CD4-positive, alpha-beta T cell treated with Interleukin-4 for 1 hour (primary cell): ENCODE data around the gene DNAI4.
"Not testable (repeated sequence)": the region's sequence is repeated elsewhere in the genome, so short reads cannot be mapped to it uniquely, and the experiment has no call there.

ENCODE experiments used
- DNase-seq, 2 donors: peaks; one replicate each; pipeline ENCODE4 v3.0.0-alpha.2; 2020 to 2022

The DNAI4 gene

DNA sequence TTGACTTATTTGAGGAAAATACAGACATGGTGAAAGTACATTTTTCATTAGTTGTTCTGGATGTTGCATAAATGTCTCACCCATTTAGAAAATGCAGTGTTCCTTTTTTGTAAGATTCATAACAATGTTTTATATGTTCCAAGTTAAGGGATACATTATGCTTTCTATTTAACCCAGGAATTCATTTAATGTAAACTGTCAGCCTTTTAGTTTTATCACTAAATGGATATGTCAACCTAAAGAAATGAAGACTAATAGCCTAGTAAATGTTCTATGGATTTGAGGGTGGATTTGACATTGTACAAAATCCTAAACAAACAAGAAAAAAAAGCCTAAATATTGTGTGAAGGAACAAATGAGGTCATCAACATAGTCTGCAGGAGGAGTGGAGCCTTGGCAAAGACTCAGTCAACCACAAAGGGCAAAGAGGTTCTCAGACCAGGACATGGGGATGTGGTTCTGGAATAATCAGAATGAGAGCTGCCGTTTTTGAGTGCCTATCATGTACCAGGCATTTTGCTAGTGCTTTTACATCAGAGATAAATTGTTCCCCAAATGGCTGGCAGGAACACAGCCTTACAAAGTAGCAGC, 114.8 kb downstream of the DNAI4 start:
- no peak for DNase-seq

DNA sequence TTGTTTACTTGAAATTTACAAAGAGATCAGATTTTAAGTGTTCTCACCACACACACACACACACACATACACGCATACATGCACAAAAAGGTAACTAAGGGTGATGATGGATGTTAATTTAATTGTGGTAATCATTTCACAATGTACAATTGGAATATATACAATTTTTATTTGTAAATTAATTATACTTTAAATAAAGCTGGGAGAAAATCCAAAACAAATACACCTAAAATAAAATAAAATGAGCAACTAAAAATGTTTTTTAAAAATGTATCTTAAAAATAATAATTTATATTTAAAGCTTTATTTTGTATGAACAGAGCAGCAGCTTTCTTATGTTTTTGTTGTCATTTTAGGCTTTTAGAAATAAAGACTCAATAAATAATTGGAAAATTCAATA, 115.4 kb downstream of the DNAI4 start:
- no peak for DNase-seq

DNA sequence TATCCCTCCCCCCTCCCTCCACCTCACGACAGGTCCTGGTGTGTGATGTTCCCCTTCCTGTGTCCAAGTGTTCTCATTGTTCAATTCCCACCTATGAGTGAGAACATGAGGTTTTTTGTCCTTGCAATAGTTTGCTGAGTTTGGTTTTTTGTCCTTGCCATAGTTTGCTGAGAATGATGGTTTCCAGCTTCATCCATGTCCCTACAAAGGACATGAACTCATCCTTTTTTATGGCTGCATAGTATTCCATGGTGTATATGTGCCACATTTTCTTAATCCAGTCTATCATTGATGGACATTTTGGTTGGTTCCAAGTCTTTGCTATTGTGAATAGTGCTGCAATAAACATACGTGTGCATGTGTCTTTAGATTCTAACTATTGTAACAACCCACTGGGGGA, 128.8 kb downstream of the DNAI4 start:
- DNase-seq, result not testable (repeated sequence)

DNA sequence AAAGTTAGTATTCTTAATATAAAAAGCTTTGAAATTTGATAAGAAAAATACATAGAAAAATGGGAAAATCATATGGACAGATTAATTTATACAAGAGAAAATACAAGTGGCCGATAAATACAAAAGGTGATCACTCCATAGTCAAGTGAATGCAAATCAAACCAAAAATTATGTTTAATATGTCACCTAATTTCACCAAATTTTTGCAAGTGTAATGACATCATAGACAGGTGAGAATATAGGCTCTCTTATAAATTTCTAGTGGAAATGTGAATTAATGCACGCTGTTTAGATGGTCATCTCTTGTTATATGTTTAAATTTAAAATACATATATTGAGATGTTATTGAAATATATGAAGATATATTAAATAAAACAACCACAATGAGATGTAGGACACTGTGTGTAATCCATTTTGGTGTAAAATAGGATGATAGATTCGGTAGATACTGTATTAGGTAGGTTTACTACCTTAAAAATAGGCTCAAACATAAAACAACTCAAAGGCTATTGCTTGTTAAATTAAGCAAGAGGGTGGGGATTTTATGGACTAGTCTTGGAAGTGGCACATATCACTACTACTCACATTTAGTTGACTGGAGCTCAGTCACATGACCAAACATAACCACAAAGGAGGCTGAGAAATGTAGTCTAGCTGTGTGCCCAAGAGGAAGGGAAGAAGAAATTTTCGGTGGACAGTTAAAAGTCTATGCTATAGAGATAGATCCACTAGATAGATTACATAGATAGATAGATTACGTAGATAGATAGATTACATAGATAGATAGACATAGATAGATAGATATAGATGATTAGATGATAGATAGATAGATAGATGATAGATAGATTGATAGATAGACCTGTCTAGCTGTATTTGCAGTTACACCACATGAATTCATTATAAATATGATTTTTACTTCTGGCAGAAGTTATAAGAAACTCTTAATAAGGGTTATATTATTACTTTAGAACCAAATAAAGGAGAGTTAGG, 132.7 kb downstream of the DNAI4 start:
- no peak for DNase-seq

DNA sequence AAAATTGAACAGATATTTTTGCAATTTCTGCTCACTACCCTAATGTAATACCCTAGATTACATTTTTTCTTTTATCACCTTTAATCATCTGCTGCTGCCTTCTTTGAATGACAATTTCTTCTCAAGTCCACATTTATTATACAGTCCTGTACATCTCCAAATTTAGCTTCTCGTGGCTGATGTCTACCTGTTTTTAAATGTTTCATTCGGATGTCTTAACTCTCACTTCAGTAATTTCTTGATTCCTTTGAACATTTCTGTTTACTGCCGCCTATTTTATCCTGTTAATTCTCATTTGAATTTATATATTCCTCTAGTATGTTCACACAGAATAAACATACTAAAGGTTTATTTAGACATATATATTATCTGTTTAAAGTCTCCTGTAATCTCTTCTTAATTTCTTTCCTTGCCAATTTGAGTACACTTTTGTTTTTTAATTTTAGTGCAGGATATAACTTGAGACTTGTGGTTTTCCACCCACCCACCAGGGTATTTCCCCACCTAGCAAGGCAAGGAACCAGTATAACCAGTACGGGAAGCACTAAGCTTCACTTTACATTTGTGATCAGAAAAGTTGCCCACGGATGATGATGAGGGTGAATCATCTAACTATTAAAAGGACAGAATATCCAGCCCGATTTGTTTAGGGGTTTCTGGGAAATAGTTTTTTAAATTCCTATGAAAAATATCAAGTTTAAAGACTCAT, 136.3 kb downstream of the DNAI4 start:
- peak; percentile 25 to 50 for DNase-seq

DNA sequence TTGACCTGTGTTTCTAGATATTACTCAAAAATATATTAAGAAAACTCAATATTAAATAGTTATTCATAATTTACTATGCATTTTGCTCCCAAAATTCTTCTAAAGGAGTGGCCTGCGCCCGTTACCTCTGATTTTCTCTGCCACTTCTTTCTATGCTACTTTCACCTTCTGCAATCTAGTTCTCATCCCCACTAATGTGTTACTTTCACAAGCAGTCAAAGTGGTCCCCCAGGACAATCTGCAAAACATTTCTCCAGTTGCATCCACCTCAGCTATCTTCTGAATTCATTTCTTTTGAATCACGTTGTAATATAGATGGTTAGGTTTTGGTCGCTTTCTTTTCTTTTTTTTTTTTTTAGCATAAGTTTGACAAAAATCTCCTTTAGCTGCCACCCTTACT, 137.0 kb downstream of the DNAI4 start:
- DNase-seq, result no peak

DNA sequence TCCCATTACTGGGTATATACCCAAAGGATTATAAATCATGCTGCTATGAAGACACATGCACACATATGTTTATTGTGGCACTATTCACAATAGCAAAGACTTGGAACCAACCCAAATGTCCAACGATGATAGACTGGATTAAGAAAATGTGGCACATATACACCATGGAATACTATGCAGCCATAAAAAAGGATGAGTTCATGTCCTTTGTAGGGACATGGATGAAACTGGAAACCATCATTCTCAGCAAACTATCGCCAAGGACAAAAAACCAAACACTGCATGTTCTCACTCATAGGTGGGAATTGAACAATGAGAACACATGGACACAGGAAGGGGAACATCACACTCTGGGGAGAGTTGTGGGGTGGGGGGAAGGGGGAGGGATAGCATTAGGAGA, 138.9 kb downstream of the DNAI4 start:
- DNase-seq, result not testable (repeated sequence)

DNA sequence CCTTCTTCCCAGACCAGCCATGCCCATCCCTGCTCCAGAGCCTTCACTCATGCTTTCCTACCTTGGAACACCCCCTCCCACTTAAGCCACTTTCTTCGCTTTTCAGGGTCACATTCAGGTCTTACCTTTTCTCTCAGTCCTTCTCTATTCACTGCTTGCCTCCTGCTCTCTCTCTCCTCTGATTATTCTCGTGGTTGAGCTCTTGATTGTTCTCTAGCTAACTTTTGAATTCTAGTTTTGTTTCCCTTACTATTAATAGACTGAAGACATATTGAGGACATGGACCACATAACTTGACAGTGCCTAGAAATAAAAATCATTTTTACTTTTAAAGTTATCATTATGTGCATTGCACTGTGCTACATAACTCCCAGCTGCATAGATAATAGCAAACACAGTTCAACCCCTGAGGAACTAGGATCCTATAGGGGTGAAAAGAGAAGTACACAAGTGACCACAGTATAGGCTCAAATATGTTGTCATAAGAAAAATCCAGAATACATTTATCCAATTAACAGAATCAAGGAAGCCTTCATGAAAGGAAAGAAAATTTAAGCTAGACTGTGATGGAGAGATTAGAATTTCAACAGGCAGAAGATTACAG, 145.1 kb downstream of the DNAI4 start:
- no peak for DNase-seq

DNA sequence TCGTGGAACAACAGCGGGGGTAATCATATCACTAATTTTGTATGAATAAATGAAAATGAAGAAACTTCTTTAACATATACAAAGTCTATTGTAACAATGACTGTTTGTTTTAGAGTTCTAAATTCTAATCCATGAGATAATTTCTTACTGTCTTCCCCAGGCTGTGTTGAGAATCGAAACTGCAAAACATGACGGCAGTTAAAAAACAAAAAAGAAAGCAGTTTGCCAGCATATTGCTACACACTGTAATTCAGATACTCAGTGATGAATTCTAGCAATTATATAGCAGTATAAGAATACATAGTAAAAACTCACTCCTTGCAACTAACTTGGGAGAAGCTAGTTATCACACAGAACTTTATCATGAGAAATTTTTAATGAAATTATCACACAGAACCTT, 145.7 kb downstream of the DNAI4 start:
- DNase-seq, result no peak

DNA sequence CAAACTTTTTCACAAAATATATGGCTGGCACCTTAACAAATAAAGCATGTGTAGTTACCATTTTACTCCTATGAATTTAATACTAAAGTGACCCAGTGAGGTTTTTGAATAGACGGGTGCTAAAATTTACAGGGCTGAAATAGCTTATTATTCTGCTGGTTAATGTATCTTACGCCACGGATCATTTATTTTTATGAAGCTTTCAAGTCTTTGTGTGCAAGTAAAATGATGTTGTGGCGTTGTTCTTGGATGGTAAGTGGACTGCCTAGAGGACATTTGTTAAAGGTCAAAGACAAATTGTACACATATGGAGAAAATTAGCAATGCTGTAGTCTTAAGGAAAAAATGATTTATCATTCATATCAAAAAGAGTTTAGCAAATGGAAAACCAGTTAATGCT, 146.4 kb downstream of the DNAI4 start:
- DNase-seq, result no peak

DNA sequence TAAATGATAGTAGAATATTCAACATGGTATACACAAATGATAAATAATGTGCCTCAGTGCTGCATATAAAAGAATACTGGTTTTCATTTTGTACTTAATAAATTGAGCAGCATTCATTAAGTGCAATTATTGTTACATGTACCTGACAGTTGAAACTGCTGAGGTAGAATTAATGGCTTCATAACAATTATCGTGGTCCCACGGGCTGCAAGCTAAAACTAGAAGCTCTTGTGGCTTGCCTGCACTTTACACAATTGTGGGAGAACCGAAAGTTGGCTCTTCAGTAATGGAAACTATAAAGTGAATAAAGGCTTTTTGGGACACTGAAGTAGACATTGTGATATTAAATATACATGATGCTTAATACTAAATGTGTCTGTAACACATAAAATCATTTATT, 146.8 kb downstream of the DNAI4 start:
- DNase-seq, result no peak

DNA sequence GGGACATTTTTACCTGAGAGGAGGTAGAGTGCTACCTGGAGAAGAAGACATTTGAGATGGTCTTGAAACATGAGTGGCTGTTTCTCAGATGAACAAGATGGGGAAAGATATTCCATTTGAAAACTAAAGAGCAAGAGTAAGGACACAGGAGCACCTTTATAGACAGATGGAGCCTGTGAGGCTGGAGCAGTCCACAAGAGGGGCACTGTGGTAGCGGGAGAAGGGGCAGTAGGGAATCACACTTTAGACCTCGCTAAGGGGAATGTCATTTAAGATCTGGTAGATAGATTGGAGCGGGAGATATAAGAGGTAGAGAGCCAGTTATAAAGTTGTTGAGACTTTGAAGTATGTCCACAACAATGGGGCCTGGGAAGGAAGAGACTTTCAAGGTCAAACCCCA, 149.0 kb downstream of the DNAI4 start:
- no peak for DNase-seq

DNA sequence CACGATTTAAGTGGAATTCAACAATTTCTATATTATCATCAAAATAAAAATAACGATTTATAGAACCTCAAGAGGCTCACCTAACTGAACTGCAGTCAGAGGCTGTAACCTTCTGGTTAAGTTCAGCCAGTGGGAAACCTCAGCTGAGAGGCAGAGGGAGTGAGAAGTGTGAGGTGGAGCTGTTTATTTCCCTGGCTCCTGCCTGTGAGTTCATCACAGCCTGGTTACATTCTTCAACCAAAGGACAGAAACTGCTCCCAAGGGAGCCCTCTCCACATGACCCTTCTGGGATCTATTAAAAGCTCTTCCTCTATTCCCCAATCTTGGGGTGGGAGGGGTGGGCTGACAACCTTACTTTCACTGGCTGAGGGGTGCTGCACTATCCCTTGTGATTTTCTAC, 150.2 kb downstream of the DNAI4 start:
- DNase-seq, result no peak

DNA sequence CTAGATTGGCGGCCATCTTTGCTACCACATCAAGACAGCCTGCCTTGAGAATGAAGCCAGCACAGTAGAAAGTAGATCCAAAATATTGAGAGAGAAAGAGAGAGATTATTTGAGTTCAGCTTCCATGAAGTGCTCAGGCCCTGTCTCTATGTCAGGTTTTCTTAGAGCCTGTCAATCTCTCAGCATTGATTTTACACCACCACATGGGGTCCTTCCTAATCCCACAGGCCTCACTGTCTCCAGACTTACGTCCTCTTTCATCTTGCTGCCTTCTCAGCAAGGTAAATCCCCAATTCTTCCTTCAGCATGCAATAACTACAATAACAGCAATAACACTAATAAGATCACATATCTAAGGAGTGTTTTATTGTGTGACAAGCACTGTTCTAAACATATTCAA, 151.4 kb downstream of the DNAI4 start:
- DNase-seq, result no peak

DNA sequence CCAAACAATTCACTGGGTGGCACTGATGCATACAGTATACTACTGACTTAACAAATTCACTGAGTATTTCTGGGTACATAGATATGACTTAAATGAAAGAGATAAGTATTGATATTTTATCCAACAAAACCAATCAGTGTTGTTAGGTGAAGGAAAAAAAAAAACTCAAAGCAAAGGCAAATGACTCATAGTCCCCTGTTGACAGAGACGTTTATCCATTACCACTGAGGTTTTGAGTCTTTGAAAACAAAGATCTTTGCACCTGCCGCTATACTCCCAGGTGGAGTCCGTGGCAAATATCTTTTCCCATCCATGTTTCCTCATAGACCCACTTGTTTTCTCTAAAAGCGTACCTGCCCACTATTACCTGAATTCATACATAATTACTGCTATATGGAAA, 154.0 kb downstream of the DNAI4 start:
- no peak for DNase-seq

DNA sequence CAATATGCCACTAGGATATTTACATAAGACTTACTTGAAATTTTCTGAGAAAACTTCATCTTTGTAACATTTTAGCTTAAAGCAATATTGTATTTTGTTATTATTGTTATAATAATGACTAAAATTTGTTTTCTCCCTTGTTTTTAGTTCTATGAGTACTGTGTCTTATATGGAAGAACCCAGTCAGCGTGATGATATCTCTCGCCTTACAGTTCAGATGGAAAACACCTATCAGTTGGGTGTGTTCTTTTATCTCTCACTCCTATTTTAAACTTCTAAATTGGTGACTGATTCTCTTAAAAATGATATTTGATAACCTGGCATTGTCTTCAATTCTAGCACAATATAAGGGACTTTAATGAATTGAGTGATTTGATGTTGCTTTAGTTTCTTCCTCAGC, 154.4 kb downstream of the DNAI4 start:
- DNase-seq, result peak in 1 of 2 donors; percentile 7

DNA sequence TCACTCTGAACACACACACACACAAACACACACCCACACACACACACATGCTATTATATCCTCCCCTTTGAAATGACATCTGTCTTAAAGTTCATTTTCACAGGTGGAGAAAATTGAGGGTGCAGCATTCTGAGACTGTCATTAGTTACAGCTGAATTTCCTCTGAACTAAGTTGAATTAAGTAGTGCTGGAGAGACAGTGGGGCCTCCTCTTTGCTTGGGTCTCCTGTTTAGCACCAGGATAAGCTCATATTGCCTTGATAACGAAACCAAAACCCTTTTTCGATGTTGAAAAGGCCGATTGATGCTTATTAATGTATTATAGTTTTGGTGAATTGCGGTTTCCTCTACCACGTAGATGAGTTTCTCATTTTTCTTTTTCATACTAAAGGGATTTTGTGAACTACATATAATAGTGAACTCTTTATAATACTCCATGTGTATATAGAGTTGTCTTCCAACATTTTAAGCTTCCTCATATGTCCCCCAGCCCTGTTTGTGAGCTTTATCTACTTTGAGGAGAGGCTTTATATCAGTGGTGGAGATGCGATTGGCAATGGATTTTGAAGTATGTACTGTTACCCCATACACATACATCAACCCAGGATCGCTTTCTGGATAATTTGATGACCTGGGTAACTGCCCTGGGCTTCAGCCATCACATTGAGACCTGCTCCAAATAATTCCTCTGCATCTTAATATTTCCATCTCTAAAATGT, 155.0 kb downstream of the DNAI4 start:
- DNase-seq, result peak in 1 of 2 donors; percentile 58

DNA sequence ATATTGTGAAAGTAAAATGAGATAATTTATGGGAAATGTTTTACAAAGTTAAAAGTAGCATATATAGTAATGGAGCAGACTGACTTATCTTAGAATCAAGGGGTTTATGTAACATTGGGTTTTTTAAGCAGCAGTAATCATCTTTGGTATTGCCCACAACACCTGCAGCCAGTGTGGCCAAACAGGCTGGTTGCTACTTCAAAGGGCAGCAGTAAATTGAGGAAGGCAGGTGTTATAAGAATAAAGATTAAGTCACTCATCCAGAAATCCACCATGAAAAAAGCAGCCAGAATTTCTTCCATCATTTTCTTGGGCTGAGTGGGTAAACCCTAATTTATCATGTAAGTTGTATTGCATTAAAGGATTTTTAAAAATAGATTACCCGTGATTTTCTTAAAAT, 155.7 kb downstream of the DNAI4 start:
- no peak for DNase-seq

DNA sequence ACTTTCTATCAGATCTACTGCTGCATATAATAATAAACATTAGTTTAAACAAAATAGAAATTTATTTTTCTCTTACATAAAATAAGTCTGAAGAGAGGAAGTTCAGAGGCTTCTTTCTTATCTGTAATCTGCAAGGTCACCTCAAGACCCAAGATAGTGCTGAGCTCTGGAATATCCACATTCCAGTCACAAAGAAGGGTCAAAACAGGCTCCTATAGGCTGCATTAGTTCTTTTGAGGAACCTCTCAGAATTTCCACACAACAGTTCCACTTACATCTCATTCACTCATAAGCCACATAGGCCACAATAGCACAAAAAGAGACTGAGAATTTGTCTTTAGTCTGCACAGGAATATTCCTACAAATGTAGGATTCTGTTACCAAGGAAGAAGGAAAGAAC, 157.0 kb downstream of the DNAI4 start:
- no peak for DNase-seq

DNA sequence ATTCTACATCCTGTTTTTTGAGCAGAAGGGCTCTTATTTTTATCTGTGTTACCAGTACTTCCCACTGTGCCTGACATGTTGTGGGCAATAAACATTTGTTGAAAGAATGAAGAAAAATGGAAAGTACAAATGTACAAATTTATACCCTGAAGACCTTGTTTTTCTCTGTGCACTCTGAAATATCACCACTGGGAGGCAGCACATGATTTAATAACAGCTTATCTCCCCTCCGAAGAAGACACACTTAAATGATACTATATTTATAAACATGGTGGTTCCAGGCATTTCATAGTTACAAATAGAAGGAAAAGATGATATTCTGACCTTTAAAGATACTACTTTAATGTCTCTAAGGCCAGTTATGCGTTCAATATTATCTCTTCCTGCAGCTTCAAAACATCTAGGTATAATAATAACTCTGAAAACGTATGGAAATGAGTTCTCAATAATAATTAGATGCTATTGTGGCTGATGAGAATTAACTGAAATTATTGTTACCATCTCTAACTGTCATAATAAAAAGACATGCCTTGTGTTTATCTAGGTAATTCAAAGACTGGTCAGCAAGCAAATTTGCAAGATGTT, 159.6 kb downstream of the DNAI4 start:
- DNase-seq, result peak; percentile 39 to 68
